Ishikawa (cell line): Measurements from ENCODE around the gene NNT.

ENCODE experiments used
- CEBPB ChIP-seq: IDR thresholded peaks from 2 replicates; pipeline ENCODE4 v1.6.1; 2012
- FOXM1 ChIP-seq: IDR thresholded peaks from 2 replicates; pipeline ENCODE4 v1.6.1; 2012; ENCODE audit warnings: low read depth, borderline replicate concordance
- MAX ChIP-seq: IDR thresholded peaks from 2 replicates; pipeline ENCODE4 v1.6.1; 2012
- RAD21 ChIP-seq: IDR thresholded peaks from 2 replicates; pipeline ENCODE4 v1.6.1; 2012; ENCODE audit warnings: low read depth
- TAF1 ChIP-seq: IDR thresholded peaks from 2 replicates; pipeline ENCODE4 v1.6.1; 2012; ENCODE audit warnings: low read depth, mild to moderate bottlenecking
- TCF12 ChIP-seq: IDR thresholded peaks from 2 replicates; pipeline ENCODE4 v1.6.1; 2012; ENCODE audit warnings: low read depth
- YY1 ChIP-seq: IDR thresholded peaks from 2 replicates; pipeline ENCODE4 v1.6.1; 2012; ENCODE audit warnings: low read depth
- ZBTB7A ChIP-seq: IDR thresholded peaks from 2 replicates; pipeline ENCODE4 v1.6.1; 2012; ENCODE audit warnings: low read depth
- TF ChIP-seq, protein P1 (sequence below): IDR thresholded peaks from 2 replicates; pipeline ENCODE4 v1.6.1; 2012; ENCODE audit warnings: low read depth, mild to moderate bottlenecking

DNA sequence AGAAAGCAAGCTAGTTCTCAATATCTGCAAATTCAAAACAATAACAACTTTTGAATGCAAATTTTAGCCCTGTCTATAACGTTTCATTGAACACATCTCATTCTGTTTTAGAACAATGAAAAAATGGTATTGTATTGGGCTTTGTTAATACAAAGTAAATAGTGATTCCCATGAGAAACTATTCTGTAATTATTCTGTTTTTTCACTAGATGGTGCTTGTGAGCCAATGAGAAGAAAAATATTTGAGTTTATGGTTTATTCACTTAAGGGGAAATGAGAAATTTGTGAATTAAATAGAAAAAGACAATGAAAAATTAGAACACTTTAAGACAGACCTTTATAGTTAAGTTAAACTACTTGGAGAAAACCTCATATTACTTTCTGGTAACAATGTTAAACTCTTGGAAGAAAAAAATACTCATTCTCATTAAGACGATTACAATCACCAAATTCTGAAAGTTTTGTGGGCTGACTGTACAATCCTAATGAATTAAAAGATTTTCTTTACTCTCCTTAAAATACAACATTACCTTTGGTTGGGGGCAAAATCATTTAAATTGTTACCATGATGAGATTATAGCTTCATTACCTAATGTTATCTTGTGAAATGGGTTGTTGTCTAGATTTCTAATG is 127.0 kb downstream of the NNT start:
- TF ChIP-seq RAD21 (peak; percentile 59), CEBPB (no peak), MAX (no peak), ZBTB7A (no peak), FOXM1 (no peak), TAF1 (no peak), YY1 (no peak), TCF12 (no peak)
- TF ChIP-seq, protein P1, sequence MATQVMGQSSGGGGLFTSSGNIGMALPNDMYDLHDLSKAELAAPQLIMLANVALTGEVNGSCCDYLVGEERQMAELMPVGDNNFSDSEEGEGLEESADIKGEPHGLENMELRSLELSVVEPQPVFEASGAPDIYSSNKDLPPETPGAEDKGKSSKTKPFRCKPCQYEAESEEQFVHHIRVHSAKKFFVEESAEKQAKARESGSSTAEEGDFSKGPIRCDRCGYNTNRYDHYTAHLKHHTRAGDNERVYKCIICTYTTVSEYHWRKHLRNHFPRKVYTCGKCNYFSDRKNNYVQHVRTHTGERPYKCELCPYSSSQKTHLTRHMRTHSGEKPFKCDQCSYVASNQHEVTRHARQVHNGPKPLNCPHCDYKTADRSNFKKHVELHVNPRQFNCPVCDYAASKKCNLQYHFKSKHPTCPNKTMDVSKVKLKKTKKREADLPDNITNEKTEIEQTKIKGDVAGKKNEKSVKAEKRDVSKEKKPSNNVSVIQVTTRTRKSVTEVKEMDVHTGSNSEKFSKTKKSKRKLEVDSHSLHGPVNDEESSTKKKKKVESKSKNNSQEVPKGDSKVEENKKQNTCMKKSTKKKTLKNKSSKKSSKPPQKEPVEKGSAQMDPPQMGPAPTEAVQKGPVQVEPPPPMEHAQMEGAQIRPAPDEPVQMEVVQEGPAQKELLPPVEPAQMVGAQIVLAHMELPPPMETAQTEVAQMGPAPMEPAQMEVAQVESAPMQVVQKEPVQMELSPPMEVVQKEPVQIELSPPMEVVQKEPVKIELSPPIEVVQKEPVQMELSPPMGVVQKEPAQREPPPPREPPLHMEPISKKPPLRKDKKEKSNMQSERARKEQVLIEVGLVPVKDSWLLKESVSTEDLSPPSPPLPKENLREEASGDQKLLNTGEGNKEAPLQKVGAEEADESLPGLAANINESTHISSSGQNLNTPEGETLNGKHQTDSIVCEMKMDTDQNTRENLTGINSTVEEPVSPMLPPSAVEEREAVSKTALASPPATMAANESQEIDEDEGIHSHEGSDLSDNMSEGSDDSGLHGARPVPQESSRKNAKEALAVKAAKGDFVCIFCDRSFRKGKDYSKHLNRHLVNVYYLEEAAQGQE = no peak
